Pancreas (tissue), 10 donors: ENCODE results near the gene IDUA. TPM values are rescaled to one million over a fixed set of nuclear protein-coding genes. Genes with fewer than 3 reads are reported as not detected.

Experiments
- ATAC-seq, 4 donors: fragments of 200-7000 bp; cut with Tn5 transposase; one replicate each; pipeline versions ENCODE4 v1.8.0 to v1.9.1; 2020; ENCODE audit warnings: mild to moderate bottlenecking in 4 of 4, moderate library complexity in 4 of 4
- DNase-seq, 6 donors: peaks; one replicate each; pipeline ENCODE4 v3.0.0-alpha.2; 2020
- FAIRE-seq: peaks from 2 replicates; lab custom pipeline; 2012; peaks lifted over from hg19 to GRCh38; lab: Jason Lieb, UNC
- H3K27ac ChIP-seq, 4 donors: fragments of 200-600 bp; sonication (generic); 1 replicate in 3 of 4; 2 replicates in 1 of 4; pipeline versions ENCODE4 v1.5.0 to v1.8.0; 2020
- H3K27me3 ChIP-seq, 4 donors: fragments of 200-600 bp; one replicate each; pipeline ENCODE4 v1.8.0; 2021
- H3K36me3 ChIP-seq, 3 donors: fragments of 200-600 bp; sonication (generic) in 1 of 3; one replicate each; pipeline versions ENCODE4 v1.5.0 to v1.8.0; 2020 to 2021
- H3K4me1 ChIP-seq, 3 donors: fragments of 200-600 bp; one replicate each; pipeline ENCODE4 v1.8.0; 2021
- H3K4me3 ChIP-seq, 4 donors: fragments of 200-600 bp; sonication (generic) in 2 of 4; one replicate each; pipeline versions ENCODE4 v1.5.0 to v1.8.0; 2020 to 2021
- H3K9me3 ChIP-seq, 4 donors: fragments of 200-600 bp; one replicate each; pipeline ENCODE4 v1.8.0; 2021
- CTCF ChIP-seq, 4 donors: fragments of 200-600 bp; sonication (generic) in 3 of 4; IDR thresholded peaks; one replicate each; pipeline versions ENCODE4 v1.5.0 to v1.8.0; 2021; ENCODE audit warnings: antibody characterized with exemption in 4 of 4
- WGBS, 2 donors: extraction: QIAGEN DNeasy Blood & Tissue Kit; methylation state at CpG; one replicate each; pipeline ENCODE4 v1.1.7; 2013; 5-methylcytosine and 5-hydroxymethylcytosine counted together
- intact Hi-C, 3 donors: fragments of 100-400 bp; cut with DNase I; formaldehyde crosslinking; loops; one replicate each; pipeline versions ENCODE4 v1.11.1 to v1.14.2; 2022
- polyA plus RNA-seq, 2 donors: library from polyadenylated mRNA; stranded (reverse); fragments of 200-250 nt; gene quantifications; one replicate each; pipeline ENCODE4 v1.2.3, GENCODE V29; 2013
- total RNA-seq, 6 donors: library from RNA; stranded (reverse); fragmentation: NEBNext Ultra II Directional in 4 of 6; extraction: Animal tissue kit (Norgen Biotek cat#: 25700) in 4 of 6; gene quantifications; one replicate each; pipeline versions ENCODE4 v1.2.1 to v1.2.4, GENCODE V29; 2021 to 2023
- donor health status: healthy with polysubstance abuse.
- donor health status: DM: no; HTN: no; CAD: no; lungs with moderate emphysema.
- donor health status: DM: no; HTN: no; CAD: no.
- donor health status: control.
- donor health status: control.
- donor health status: Bipolar disorder and iron deficiency.
- donor health status: DM: yes; HTN: yes; CAD: no.
- donor health status: DM: no; HTN: no; CAD: no.
- donor health status: DM: no; HTN: no; CAD: no.
- donor health status: DM: yes; HTN: yes; CAD: no.

The IDUA gene
- total and polyA plus RNA-seq, 8 donors: 17.6 to 56.9 (median 23.3) TPM

- WGBS, 2 donors: 93 to 95% methylated on average over 28 of the region's 28 CpGs
- H3K4me3 ChIP-seq: no peak overlapping the region
- intact Hi-C loops: no loop called here
Observed at GRCh38 chr4:952881-953573, 33.8 kb upstream of the IDUA start.

GRCh38 chr4:953574-953915 is 33.3 kb upstream of the IDUA start:
- WGBS, 2 donors: 98% methylated on average over 13 of the region's 13 CpGs

More at GRCh38 chr4:952881-953573, 33.8 kb upstream of the IDUA start:
- ATAC-seq: no peak
- Histone ChIP-seq H3K36me3 (no peaks in the 10 kb centered on the region), H3K4me1 (no peaks in the 10 kb centered on the region), H3K9me3 (no peaks in the 10 kb centered on the region), H3K27me3 (no peaks in the 10 kb centered on the region), H3K27ac (no peak overlapping the region)
- FAIRE-seq: no peak
- no peak for TF ChIP-seq CTCF (IDR thresholded peaks at IDR 0.05)
- DNase-seq: peak in 1 of 6 donors; percentile 2

GRCh38 chr4:954211-955020 is 32.4 kb upstream of the IDUA start:
- DNase-seq (peak in 1 of 6 donors; percentile 0), ATAC-seq (no peak), FAIRE-seq (no peak)
- intact Hi-C loops: no loop called here
- H3K9me3 ChIP-seq: no peaks in the 10 kb centered on the region
- 92 to 93% methylated on average over 17 of the region's 17 CpGs for WGBS, 2 donors
- no peaks in the 10 kb centered on the region for H3K4me1 ChIP-seq
- H3K4me3 ChIP-seq: no peak overlapping the region
- H3K36me3 ChIP-seq: no peaks in the 10 kb centered on the region
- H3K27ac ChIP-seq: no peak overlapping the region
- TF ChIP-seq CTCF (IDR thresholded peaks at IDR 0.05): no peak
- no peaks in the 10 kb centered on the region for H3K27me3 ChIP-seq

More at GRCh38 chr4:953574-953915, 33.3 kb upstream of the IDUA start:
- DNase-seq (peak in 1 of 6 donors; percentile 1), FAIRE-seq (no peak), ATAC-seq (no peak)
- H3K36me3 ChIP-seq: no peaks in the 10 kb centered on the region
- no peak overlapping the region for H3K4me3 ChIP-seq
- H3K27ac ChIP-seq: no peak overlapping the region
- intact Hi-C loops: no loop called here
- H3K27me3 ChIP-seq: no peaks in the 10 kb centered on the region
- no peak for TF ChIP-seq CTCF (IDR thresholded peaks at IDR 0.05)
- H3K9me3 ChIP-seq: no peaks in the 10 kb centered on the region
- H3K4me1 ChIP-seq: no peaks in the 10 kb centered on the region

- intact Hi-C loops: no loop called here
- DNase-seq (peak in 3 of 6 donors; percentile 1 to 45 (median 9)), FAIRE-seq (no peak), ATAC-seq (no peak)
- Histone ChIP-seq H3K36me3 (no peaks in the 10 kb centered on the region), H3K4me1 (no peaks in the 10 kb centered on the region), H3K27ac (no peak overlapping the region), H3K9me3 (no peaks in the 10 kb centered on the region), H3K27me3 (no peaks in the 10 kb centered on the region), H3K4me3 (no peak overlapping the region)
- no peak for TF ChIP-seq CTCF (IDR thresholded peaks at IDR 0.05)
- 94 to 95% methylated on average over 27 to 33 of the region's 33 CpGs for WGBS, 2 donors
Observed at GRCh38 chr4:955161-955921, 31.5 kb upstream of the IDUA start.
